NCI-H146 treated with DMSO at 0.1 percent for 48 hours (cell line): ENCODE measurements around the gene OVOL3.

Source experiments
- DNase-seq: peaks from one replicate; lab custom pipeline; 2025; ENCODE audit not compliant: unreplicated experiment; lab: John Stamatoyannopoulos, UW

The OVOL3 gene

DNA sequence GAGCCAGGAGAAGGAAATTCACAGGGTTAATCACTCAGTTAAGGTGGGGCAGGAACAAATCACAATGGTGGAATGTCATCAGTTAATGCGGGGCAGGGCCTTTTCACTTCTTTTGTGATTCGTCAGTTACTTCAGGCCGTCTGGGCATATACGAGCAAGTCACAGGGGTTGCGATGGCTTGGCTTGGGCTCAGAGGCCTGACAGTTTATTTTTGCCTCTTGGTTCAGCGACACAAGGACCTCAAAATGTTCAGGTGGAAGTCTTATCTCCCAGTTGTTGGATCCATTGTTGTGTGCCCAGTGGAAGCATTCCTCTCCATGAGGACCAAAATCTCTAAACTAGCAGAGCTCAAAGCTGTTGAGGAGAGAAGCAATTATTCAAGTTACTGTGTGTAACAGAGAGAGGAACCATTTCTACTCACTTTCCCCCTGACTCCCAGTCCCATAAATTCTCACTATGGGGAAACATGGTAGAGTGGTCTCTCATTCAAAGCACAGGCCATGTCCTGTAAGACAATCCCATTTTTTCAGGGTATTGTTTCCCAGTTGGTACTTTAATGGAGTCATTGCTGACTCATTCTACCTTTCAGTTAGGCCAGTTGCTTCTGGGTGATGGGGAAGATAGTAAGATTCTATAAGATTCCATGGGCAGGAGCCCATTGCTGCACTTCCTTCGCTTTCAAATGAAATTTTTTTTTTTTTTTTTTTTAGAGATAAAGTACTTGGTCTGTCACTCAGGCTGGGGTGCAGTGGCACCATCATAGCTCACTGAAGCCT, 50.1 kb downstream of the OVOL3 start:
- no peak for DNase-seq
